HG03060 (cell line): Measurements from ENCODE around the gene USP5.
A peak's percentile ranks its signal among the peaks of the same experiment; 100 is the strongest.

Source experiments
- ATAC-seq: cut with Tn5 transposase; IDR thresholded peaks from one replicate; pipeline ENCODE4 v1.9.1; 2021; ENCODE audit warnings: low read depth, moderate number of reproducible peaks; ENCODE audit not compliant: unreplicated experiment

The USP5 gene

GRCh38 chr12:6839482-6840201 is 12.3 kb upstream of the USP5 start:
- no peak for ATAC-seq

GRCh38 chr12:6840330-6840729 is 11.6 kb upstream of the USP5 start:
- ATAC-seq, result no peak

- ATAC-seq, result no peak
Observed at GRCh38 chr12:6840761-6841515, 11.0 kb upstream of the USP5 start, which contains the start of gene GNB3. Gene GNB3, plus strand, starts transcription at chr12:6840925. Its CDS starts 363 bp downstream, at chr12:6841288.

- no peak for ATAC-seq
Observed at GRCh38 chr12:6842075-6842474, 9.9 kb upstream of the USP5 start.

GRCh38 chr12:6843118-6843902 is 8.6 kb upstream of the USP5 start:
- ATAC-seq, result no peak

GRCh38 chr12:6845395-6845794 is 6.6 kb upstream of the USP5 start:
- no peak for ATAC-seq

- ATAC-seq, result no peak
Observed at GRCh38 chr12:6846316-6846869, 5.6 kb upstream of the USP5 start.

- ATAC-seq, result no peak
Observed at GRCh38 chr12:6847676-6848075, 4.3 kb upstream of the USP5 start.

- ATAC-seq, result no peak
Observed at GRCh38 chr12:6849427-6849826, 2.5 kb upstream of the USP5 start.

GRCh38 chr12:6849976-6850560 is 1.9 kb upstream of the USP5 start:
- ATAC-seq, result no peak

- no peak for ATAC-seq
Observed at GRCh38 chr12:6850796-6851152, 1.2 kb upstream of the USP5 start.

- peak; percentile 46 for ATAC-seq
Observed at GRCh38 chr12:6851153-6851920, 613 bp upstream of the USP5 start, which contains the start of gene CDCA3. Gene CDCA3, minus strand, starts transcription at chr12:6851286. Its CDS starts 334 bp downstream, at chr12:6850952.

GRCh38 chr12:6852651-6853354 is 853 bp downstream of the USP5 start:
- ATAC-seq, result no peak

- ATAC-seq, result no peak
Observed at GRCh38 chr12:6853626-6854025, 1.7 kb downstream of the USP5 start.

GRCh38 chr12:6854036-6854435 is 2.1 kb downstream of the USP5 start:
- ATAC-seq, result no peak

- no peak for ATAC-seq
Observed at GRCh38 chr12:6855322-6855721, 3.4 kb downstream of the USP5 start.

- ATAC-seq, result no peak
Observed at GRCh38 chr12:6858799-6859198, 6.8 kb downstream of the USP5 start.

GRCh38 chr12:6860116-6860515 is 8.2 kb downstream of the USP5 start:
- no peak for ATAC-seq

- no peak for ATAC-seq
Observed at GRCh38 chr12:6860942-6861341, 9.0 kb downstream of the USP5 start.
